ENCODE data around the gene CXCL11. TPM values are rescaled to one million over a fixed set of nuclear protein-coding genes. Genes with fewer than 3 reads are reported as not detected.
A peak's percentile ranks its signal among the peaks of the same experiment; 100 is the strongest.

CXCL11 gene
- total RNA-seq, 1 donor from 2014 or later, result 0.62 TPM

DNA sequence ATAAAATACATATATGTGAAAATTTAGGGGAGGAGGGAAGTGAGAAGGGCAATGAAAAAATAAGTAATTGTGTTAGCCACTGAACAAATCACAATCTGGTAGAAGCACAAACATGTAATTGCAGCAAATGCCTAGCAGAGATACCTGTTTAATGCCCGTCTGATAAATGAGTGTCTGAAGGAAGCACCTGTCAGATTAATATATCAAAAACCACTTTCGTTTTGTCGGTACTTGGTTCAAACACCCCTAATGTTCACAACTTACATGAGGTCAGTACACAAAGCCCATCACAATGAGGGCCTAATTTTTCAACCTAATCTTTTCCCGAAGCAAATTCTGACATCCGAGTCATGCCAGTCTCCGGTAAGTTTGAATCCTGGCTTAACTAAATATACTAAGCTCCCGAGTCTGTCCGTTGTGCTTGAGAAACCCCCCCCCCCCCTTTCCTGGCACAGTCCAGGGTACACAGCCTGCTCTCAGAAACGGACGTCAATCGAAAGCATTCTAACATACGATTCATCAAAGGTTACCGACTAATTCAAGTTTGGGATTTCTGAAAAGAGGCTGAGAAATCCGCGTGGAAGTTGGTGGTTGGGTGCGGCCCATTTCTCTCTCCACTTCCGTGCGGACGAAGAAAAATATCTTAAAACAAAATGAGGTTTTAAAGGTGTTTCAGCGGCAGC is 45.9 kb downstream of the CXCL11 start:
- peak overlapping the region; percentile 69 for H3K27ac ChIP-seq
- H3K4me3 ChIP-seq, result peak overlapping the region; percentile 82
- H3K9me3 ChIP-seq, result no peaks in the 10 kb centered on the region
- TF ChIP-seq, protein P1, sequence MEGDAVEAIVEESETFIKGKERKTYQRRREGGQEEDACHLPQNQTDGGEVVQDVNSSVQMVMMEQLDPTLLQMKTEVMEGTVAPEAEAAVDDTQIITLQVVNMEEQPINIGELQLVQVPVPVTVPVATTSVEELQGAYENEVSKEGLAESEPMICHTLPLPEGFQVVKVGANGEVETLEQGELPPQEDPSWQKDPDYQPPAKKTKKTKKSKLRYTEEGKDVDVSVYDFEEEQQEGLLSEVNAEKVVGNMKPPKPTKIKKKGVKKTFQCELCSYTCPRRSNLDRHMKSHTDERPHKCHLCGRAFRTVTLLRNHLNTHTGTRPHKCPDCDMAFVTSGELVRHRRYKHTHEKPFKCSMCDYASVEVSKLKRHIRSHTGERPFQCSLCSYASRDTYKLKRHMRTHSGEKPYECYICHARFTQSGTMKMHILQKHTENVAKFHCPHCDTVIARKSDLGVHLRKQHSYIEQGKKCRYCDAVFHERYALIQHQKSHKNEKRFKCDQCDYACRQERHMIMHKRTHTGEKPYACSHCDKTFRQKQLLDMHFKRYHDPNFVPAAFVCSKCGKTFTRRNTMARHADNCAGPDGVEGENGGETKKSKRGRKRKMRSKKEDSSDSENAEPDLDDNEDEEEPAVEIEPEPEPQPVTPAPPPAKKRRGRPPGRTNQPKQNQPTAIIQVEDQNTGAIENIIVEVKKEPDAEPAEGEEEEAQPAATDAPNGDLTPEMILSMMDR (IDR thresholded peaks at IDR 0.05), result no peak
- peaks cover 3% of the 10 kb centered on the region for H3K36me3 ChIP-seq
- no peaks in the 10 kb centered on the region for H3K27me3 ChIP-seq (ENCODE audit: low read depth)
- no peak for DNase-seq
- intact Hi-C loops (cut with DNase I), result loop anchor here (10.0 kb wide), 1 partner anchor 75 kb away; no protein-coding TSS in a partner anchor
- ATAC-seq, result peak; percentile 31 to 58
- H3K4me1 ChIP-seq, result peaks cover 21% of the 10 kb centered on the region

- no peak for ATAC-seq
- intact Hi-C loops (cut with DNase I), result no loop called here
- Histone ChIP-seq H3K9me3 (no peaks in the 10 kb centered on the region), H3K27me3 (ENCODE audit: low read depth) (no peaks in the 10 kb centered on the region), H3K4me1 (peaks cover 17% of the 10 kb centered on the region), H3K4me3 (no peak overlapping the region), H3K27ac (no peak overlapping the region), H3K36me3 (peaks cover 30% of the 10 kb centered on the region)
- TF ChIP-seq, protein P1 (IDR thresholded peaks at IDR 0.05), result no peak
- DNase-seq, result no peak
These were observed 50.8 kb downstream of the CXCL11 start for GRCh38 chr4:75985116-75985515.

Other genes with a start within 250 kb of the CXCL11 start
- not detected for gene PPEF2, start 133.6 kb downstream of the CXCL11 start, total RNA-seq
- 26.4 TPM for gene NAAA, start 95.1 kb downstream of the CXCL11 start, total RNA-seq
- 32.2 TPM for gene SDAD1, start 45.1 kb downstream of the CXCL11 start, total RNA-seq
- 1.3 TPM for gene CXCL9, start 28.6 kb downstream of the CXCL11 start, total RNA-seq
- gene CXCL10, start 12.6 kb downstream of the CXCL11 start, total RNA-seq, result 3.3 TPM
- not detected for gene ART3, start 38.6 kb upstream of the CXCL11 start, total RNA-seq
- gene NUP54, start 112.3 kb upstream of the CXCL11 start, total RNA-seq, result 34.5 TPM
- gene SCARB2, start 177.8 kb upstream of the CXCL11 start, total RNA-seq, result 166 TPM
- 6.4 TPM for gene FAM47E, start 215.7 kb upstream of the CXCL11 start, total RNA-seq